Smooth muscle cell of the brain vasculature (primary cell): ENCODE measurements around the gene NRIP3.
"Not testable (repeated sequence)": the region's sequence is repeated elsewhere in the genome, so short reads cannot be mapped to it uniquely, and the experiment has no call there.

Source experiments
- DNase-seq: peaks from one replicate; pipeline ENCODE4 v3.0.0-alpha.2; 2012; ENCODE audit warnings: low read depth, low spot score

NRIP3 gene

DNA sequence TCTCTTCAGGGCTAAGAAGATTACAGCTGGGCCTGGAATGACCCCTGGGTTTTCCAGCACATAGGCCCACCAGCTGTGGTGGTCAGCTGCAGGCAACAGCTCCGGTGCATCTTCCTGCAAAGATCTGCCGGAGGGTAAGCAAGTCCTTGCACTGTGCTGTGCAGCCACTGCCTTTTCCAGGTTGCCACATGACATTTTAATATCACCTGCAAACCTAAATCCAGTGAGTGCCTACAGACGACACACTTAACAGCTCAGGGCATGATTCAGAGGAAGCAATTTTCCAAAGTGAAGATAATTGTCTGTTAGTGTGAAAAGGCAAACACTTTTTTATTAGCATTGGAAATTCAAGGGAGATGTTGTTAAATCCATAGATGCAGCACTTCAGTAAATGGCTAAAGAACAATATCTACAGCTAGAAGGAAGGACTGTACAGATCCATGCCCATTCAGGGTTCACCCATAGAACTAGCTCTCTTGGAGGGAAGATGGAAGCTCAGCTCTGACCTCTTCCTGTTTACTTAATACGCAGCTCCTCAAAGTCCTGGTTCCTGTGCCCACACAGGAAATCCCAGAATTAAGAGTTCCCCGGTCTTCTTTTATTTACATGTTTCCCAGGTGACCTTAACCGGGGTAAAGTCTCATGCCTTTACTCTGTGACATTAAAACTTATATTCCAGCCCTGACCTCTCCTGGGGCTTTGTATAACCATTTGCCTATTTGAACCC lies 13.3 kb upstream of the NRIP3 start:
- DNase-seq: no peak

- peak; percentile 50 for DNase-seq
These were observed 11.9 kb upstream of the NRIP3 start for GRCh38 chr11:9015677-9016076.

GRCh38 chr11:9014826-9015225 lies 11.0 kb upstream of the NRIP3 start:
- DNase-seq: no peak

DNA sequence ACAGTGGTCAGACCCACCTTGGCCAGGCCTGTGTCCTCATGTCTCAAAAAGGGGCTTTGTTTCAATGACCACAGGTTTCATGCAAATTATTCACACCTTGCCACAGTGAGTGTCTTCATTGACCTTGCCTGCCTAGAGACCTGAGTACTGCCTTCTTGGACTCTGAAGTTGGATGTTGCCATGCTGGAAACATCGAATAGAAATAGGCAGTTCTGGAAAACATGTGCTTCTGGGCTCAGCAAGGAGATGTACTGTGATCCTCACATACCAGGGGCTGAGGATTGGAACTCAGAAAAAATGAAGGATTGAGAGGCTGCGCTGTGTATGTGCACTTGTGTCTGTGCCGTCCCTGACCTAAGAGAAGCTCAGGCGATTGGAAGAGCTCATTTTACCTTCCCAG lies 9.6 kb upstream of the NRIP3 start:
- no peak for DNase-seq

GRCh38 chr11:9009538-9009937 lies 5.7 kb upstream of the NRIP3 start:
- not testable (repeated sequence) for DNase-seq

- DNase-seq: no peak
These were observed 4.9 kb upstream of the NRIP3 start for GRCh38 chr11:9008661-9009060.

- no peak for DNase-seq
These were observed 4.3 kb upstream of the NRIP3 start for GRCh38 chr11:9008011-9008550.

- no peak for DNase-seq
These were observed 1.3 kb upstream of the NRIP3 start for GRCh38 chr11:9005087-9005486.

GRCh38 chr11:9004183-9004926 lies 554 bp upstream of the NRIP3 start:
- no peak for DNase-seq

GRCh38 chr11:9002920-9003572 lies 755 bp downstream of the NRIP3 start:
- DNase-seq: no peak

GRCh38 chr11:9001736-9002135 lies 2.1 kb downstream of the NRIP3 start:
- no peak for DNase-seq

DNA sequence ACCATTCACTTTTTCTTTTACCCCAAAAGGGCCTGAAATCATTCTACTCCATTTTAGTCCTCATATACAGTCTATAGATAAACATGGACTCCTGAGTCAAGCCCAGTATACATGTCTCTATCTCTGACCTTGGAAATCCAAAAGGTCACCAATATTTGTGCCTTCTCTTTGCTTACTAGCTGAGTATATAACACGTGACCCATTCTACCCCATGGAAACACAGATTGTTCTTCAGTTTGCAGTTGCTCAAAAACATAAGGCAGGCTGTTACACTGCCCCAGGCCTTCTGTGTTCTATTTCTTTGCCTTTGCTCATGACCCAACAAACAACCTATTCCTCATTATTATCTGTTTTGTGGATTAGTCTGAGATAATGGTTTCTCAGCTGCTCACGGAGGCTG lies 5.8 kb downstream of the NRIP3 start:
- no peak for DNase-seq

DNA sequence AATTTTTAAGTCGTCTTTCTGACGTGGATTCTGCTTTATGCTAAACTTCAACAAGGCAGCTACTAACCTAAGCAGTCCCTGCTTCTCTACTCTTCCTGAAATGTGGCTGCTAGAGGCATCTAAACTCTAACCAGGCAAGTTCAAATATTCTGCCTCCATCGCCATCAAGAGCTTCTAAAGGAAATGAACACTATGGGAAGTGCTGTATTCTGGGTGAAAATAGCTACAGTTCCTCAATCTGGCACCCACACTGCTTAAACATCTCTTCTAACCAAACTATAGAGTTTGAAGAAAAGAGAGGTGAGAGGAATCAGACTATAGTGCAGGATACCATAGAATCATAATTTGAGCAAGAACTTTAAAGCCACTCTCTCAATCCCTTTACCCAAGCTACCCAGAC lies 6.3 kb downstream of the NRIP3 start:
- no peak for DNase-seq

GRCh38 chr11:8989453-8989852 lies 14.3 kb downstream of the NRIP3 start:
- no peak for DNase-seq

- DNase-seq: no peak
These were observed 15.2 kb downstream of the NRIP3 start for GRCh38 chr11:8988329-8989234.

- no peak for DNase-seq
These were observed 16.4 kb downstream of the NRIP3 start for GRCh38 chr11:8987446-8987845.

DNA sequence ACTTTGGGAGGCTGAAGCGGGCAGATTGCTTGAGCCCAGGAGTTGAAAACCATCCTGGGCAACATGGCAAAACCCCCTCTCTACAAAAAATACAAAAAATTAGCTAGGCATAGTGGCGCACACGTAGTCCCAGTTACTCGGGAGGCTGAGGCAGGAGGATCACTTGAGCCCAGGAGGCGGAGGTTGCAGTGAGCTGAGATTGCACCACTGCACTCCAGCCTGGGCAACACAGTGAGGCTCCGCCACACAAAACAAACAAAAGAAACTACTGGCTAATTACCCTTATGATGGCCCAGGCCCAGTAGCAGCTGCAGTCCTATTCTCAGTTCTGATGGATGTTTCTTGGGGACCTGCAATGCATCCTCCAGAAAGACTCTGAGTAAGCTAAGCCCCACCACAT lies 17.0 kb downstream of the NRIP3 start:
- DNase-seq: not testable (repeated sequence)

DNA sequence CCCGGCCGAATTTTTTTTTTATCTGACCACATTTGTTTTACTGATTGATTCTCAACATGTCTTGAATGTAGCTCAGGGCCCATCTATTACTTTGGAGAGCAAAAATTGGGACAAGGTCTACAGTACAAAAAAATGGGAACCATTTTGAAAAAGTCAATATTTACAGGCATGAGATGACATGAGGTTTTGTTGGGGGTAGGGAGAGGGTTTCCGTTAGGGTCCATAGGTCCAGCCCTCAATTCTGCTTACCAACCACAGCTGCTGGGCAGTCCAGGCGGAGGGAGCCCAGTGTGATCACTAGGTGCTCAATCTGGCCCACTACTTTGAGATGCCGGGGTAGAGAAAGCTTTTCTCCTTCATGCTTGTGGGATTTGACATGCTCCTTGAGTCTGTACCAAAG lies 18.3 kb downstream of the NRIP3 start:
- no peak for DNase-seq

DNA sequence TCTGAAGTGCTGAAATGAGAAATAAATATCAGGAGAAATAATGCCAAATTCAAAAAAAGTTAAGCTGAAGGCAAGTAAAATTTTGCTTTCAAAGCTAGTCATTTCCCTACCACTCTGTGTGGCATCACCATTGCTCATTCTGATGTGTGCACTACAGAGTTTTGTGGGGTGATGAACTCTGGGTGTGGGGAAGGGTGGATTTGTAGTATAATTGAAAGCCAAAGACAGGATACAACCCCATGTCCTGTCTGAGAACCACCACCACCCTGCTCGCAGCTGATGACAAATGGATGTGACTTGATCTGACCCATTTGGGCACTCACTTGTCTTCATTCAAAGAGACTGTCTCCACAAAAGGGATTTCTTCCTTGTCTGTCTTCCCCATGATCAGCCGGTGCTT lies 20.2 kb downstream of the NRIP3 start:
- no peak for DNase-seq

- no peak for DNase-seq
These were observed 23.3 kb downstream of the NRIP3 start for GRCh38 chr11:8980485-8980884.

DNA sequence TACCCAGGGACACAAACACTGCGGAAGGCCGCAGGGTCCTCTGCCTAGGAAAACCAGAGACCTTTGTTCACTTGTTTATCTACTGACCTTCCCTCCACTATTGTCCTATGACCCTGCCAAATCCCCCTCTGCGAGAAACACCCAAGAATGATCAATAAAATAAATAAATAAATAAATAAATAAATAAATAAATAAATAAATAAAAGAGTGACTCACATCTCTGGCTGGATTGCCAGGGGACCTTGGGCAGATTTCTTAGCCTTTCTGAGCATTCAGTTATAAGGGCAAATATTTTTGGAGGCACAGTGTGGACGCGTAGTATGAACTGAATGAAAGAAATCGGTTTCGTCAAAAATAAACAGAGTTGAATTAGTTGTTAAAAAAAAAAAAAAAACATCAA lies 24.4 kb downstream of the NRIP3 start:
- DNase-seq: not testable (repeated sequence)
